Measurements from ENCODE around the gene KCNH2.

Gene KCNH2

GRCh38 chr7:150900675-150901074 is 77.4 kb downstream of the KCNH2 start:
- H3K27ac ChIP-seq, result no peak overlapping the region
- H3K4me3 ChIP-seq, result no peak overlapping the region

- H3K4me3 ChIP-seq, result no peak overlapping the region
- peak overlapping the region in 1 of 21 experiments; percentile 45 for H3K27ac ChIP-seq
Measured at GRCh38 chr7:150898475-150899011, 79.6 kb downstream of the KCNH2 start.

- Histone ChIP-seq H3K4me3 (no peak overlapping the region), H3K27ac (peak overlapping the region in 1 of 21 experiments; percentile 45)
Measured at GRCh38 chr7:150897502-150898474, 80.3 kb downstream of the KCNH2 start.

- no peak overlapping the region for H3K27ac ChIP-seq
- H3K4me3 ChIP-seq, result no peak overlapping the region
Measured at GRCh38 chr7:150896562-150897209, 81.4 kb downstream of the KCNH2 start.

- H3K27ac ChIP-seq, result no peak overlapping the region
- H3K4me3 ChIP-seq, result no peak overlapping the region
Measured at GRCh38 chr7:150895809-150896208, 82.3 kb downstream of the KCNH2 start.

All from skin epidermis (tissue), 12 donors.